Measurements from ENCODE around the gene L3MBTL1. TPM values are rescaled to one million over a fixed set of nuclear protein-coding genes. Genes with fewer than 3 reads are reported as not detected.

L3MBTL1 gene
- polyA plus RNA-seq, 1 donor (not counting 4 experiments of a cell fraction or from before 2014, with no cell fraction given): 5.0 TPM

GRCh38 chr20:43583133-43583864 lies 75.8 kb downstream of the L3MBTL1 start:
- no peaks in the 10 kb centered on the region for H3K4me1 ChIP-seq (ENCODE audit: control insufficient read depth, extremely low read depth, insufficient read depth, low read length)
- no peaks in the 10 kb centered on the region for H3K9me3 ChIP-seq (ENCODE audit: control insufficient read depth, low read depth, low read length)
- H3K27ac ChIP-seq (ENCODE audit: control insufficient read depth, insufficient read depth, low read length): no peak overlapping the region
- no peak for DNase-seq (ENCODE audit: low read depth, low spot score)
- no peaks in the 10 kb centered on the region for H4K20me1 ChIP-seq (ENCODE audit: control insufficient read depth, extremely low read depth, insufficient read depth, low read length)
- dilution Hi-C loops (cut with MboI; ENCODE audit: extremely low pct_ligation_motif_present, low sequenced_read_pairs): no loop called here
- H3K4me3 ChIP-seq (ENCODE audit: control insufficient read depth in 2 of 3, extremely low read depth in 1 of 3, insufficient read depth in 2 of 3, low read depth in 1 of 3, low read length in 3 of 3): no peak overlapping the region
- TF ChIP-seq EZH2 (IDR thresholded peaks at IDR 0.05; ENCODE audit: low read length) (no peak), CTCF (optimal IDR thresholded peaks at IDR 0.05 in 1 of 3, IDR thresholded peaks at IDR 0.05 in 1 of 3, conservative IDR thresholded peaks at IDR 0.05 in 1 of 3; ENCODE audit: extremely low read depth in 1 of 3, insufficient read depth in 2 of 3, low read length in 3 of 3) (no peak)
- no peaks in the 10 kb centered on the region for H3K9me1 ChIP-seq (ENCODE audit: control insufficient read depth, extremely low read depth, insufficient read depth, low read length)
- H3K9ac ChIP-seq (ENCODE audit: control insufficient read depth, extremely low read depth, insufficient read depth, low read length): no peak overlapping the region
- H3K27me3 ChIP-seq (ENCODE audit: control insufficient read depth, extremely low read depth, insufficient read depth, low read length): no peaks in the 10 kb centered on the region
- no peaks in the 10 kb centered on the region for H3K36me3 ChIP-seq (ENCODE audit: control insufficient read depth in 2 of 2, extremely low read depth in 1 of 2, insufficient read depth in 2 of 2, low read length in 2 of 2)
- H3K79me2 ChIP-seq (ENCODE audit: control insufficient read depth, insufficient read depth, low read length): no peaks in the 10 kb centered on the region
- FAIRE-seq: no peak
- no peak overlapping the region for H3K4me2 ChIP-seq (ENCODE audit: control insufficient read depth, extremely low read depth, insufficient read depth, low read depth, low read length)
- H2AFZ ChIP-seq (ENCODE audit: control insufficient read depth, low read length): no peak overlapping the region

GRCh38 chr20:43583982-43584432 lies 76.5 kb downstream of the L3MBTL1 start:
- Histone ChIP-seq H3K9me3 (ENCODE audit: control insufficient read depth, low read depth, low read length) (no peaks in the 10 kb centered on the region), H3K9me1 (ENCODE audit: control insufficient read depth, extremely low read depth, insufficient read depth, low read length) (no peaks in the 10 kb centered on the region), H3K79me2 (ENCODE audit: control insufficient read depth, insufficient read depth, low read length) (no peaks in the 10 kb centered on the region), H3K27me3 (ENCODE audit: control insufficient read depth, extremely low read depth, insufficient read depth, low read length) (no peaks in the 10 kb centered on the region), H3K4me3 (ENCODE audit: control insufficient read depth in 2 of 3, extremely low read depth in 1 of 3, insufficient read depth in 2 of 3, low read depth in 1 of 3, low read length in 3 of 3) (no peak overlapping the region), H3K36me3 (ENCODE audit: control insufficient read depth in 2 of 2, extremely low read depth in 1 of 2, insufficient read depth in 2 of 2, low read length in 2 of 2) (no peaks in the 10 kb centered on the region), H4K20me1 (ENCODE audit: control insufficient read depth, extremely low read depth, insufficient read depth, low read length) (no peaks in the 10 kb centered on the region), H3K4me2 (ENCODE audit: control insufficient read depth, extremely low read depth, insufficient read depth, low read depth, low read length) (no peak overlapping the region), H3K27ac (ENCODE audit: control insufficient read depth, insufficient read depth, low read length) (no peak overlapping the region), H3K4me1 (ENCODE audit: control insufficient read depth, extremely low read depth, insufficient read depth, low read length) (no peaks in the 10 kb centered on the region), H2AFZ (ENCODE audit: control insufficient read depth, low read length) (no peak overlapping the region), H3K9ac (ENCODE audit: control insufficient read depth, extremely low read depth, insufficient read depth, low read length) (no peak overlapping the region)
- no peak for FAIRE-seq
- TF ChIP-seq EZH2 (IDR thresholded peaks at IDR 0.05; ENCODE audit: low read length): no peak
- dilution Hi-C loops (cut with MboI; ENCODE audit: extremely low pct_ligation_motif_present, low sequenced_read_pairs): no loop called here
- no peak for DNase-seq (ENCODE audit: low read depth, low spot score)

Measured in keratinocyte (primary cell).